ENCODE results near the gene NEDD4.

DNA sequence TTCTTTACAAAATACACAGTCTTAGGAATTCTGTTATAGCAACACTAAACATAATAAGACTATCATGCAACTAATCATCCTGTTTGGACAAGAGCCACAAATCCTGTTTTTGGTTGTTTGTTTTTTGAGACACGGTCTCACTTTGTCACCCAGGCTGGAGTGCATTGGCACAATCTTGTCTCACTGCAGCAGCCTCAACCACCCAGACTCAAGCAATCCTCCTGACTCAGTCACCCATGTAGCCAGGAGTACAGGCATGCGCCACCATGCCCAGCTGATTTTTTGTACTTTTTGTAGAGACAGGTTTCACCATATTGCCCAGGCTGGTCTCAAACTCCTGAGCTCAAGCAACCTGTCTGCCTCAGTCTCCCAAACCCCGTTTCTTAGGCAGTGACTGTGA is 28.3 kb downstream of the NEDD4 start:
- TF ChIP-seq, protein P1, sequence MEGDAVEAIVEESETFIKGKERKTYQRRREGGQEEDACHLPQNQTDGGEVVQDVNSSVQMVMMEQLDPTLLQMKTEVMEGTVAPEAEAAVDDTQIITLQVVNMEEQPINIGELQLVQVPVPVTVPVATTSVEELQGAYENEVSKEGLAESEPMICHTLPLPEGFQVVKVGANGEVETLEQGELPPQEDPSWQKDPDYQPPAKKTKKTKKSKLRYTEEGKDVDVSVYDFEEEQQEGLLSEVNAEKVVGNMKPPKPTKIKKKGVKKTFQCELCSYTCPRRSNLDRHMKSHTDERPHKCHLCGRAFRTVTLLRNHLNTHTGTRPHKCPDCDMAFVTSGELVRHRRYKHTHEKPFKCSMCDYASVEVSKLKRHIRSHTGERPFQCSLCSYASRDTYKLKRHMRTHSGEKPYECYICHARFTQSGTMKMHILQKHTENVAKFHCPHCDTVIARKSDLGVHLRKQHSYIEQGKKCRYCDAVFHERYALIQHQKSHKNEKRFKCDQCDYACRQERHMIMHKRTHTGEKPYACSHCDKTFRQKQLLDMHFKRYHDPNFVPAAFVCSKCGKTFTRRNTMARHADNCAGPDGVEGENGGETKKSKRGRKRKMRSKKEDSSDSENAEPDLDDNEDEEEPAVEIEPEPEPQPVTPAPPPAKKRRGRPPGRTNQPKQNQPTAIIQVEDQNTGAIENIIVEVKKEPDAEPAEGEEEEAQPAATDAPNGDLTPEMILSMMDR (IDR thresholded peaks at IDR 0.05), result no peak
- TF ChIP-seq POLR2A (IDR thresholded peaks at IDR 0.05), result no peak
